NT2/D1 (cell line): ENCODE data around the gene VPREB1.

Source experiments
- SUZ12 ChIP-seq: IDR thresholded peaks from 2 replicates; pipeline ENCODE4 v1.6.1; 2011; ENCODE audit not compliant: insufficient read length, insufficient read depth; ENCODE audit errors: extremely low read depth
- YY1 ChIP-seq: IDR thresholded peaks from 2 replicates; pipeline ENCODE4 v1.6.1; 2011; ENCODE audit not compliant: insufficient read length, insufficient read depth
- ZNF274 ChIP-seq: IDR thresholded peaks from 2 replicates; pipeline ENCODE4 v1.6.1; 2011; ENCODE audit warnings: mild to moderate bottlenecking, low read depth, low read length

GRCh38 chr22:22218302-22218701, 26.3 kb upstream of the VPREB1 start:
- TF ChIP-seq YY1, result no peak
- no peak for TF ChIP-seq ZNF274
- no peak for TF ChIP-seq SUZ12
